ENCODE data around the gene ZYG11B. TPM values are rescaled to one million over a fixed set of nuclear protein-coding genes. Genes with fewer than 3 reads are reported as not detected.

Gene ZYG11B
- total and polyA plus RNA-seq, 2 experiments from 2014 or later, result 14.0 to 40.4 TPM

DNA sequence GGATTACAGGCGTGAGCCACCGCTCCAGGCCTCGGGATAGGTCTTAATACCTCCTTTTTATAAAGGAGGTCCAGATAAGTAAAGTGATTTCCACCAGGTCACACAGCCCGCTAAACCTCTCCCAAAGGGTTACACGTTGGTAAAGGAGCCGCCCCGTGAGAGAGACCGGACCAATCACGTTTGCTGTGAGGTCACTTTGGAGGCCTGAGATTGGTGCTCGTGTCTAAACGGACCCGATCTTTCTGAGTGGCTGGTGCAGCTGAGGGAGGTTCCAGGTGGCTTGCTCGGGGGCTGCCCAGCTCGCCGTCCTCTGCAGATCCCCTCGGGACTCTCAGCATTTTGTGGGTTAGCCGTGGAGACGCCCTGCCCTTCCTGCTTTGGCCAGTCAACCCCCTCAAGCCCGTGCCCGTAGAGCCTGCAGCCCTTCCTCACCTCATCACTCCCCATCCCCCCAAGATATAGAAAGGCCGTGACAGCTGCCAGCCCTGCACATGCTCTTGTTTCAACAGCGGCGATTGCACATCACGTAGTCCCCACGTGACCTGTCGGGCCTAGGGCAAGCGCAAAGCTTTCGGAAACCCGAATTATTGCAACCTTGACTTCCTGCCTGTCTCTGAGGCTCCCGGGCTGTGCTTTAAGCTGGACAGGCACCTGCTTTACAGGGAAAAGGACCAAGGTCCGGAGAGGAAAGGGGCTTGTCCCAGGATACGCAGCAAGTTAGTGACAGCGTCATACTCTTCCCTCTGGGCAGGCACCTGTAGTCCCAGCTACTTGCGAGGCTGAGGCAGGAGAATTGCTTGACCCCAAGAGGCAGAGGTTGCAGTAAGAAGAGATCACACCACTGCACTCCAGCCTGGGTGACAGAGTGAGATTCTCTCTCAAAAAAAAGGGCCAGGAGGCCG, 23.1 kb upstream of the ZYG11B start:
- Histone ChIP-seq H3K27ac (peak overlapping the region; percentile 81), H3K4me3 (peak overlapping the region; percentile 29), H3K27me3 (no peaks in the 10 kb centered on the region), H3K9me3 (ENCODE audit: low read depth) (no peaks in the 10 kb centered on the region), H3K36me3 (no peaks in the 10 kb centered on the region), H3K4me1 (ENCODE audit: low read depth) (no peaks in the 10 kb centered on the region)
- peak; percentile 94 for DNase-seq (ENCODE audit: low read depth in 1 of 2, low spot score in 1 of 2)
- TF ChIP-seq, protein P1, sequence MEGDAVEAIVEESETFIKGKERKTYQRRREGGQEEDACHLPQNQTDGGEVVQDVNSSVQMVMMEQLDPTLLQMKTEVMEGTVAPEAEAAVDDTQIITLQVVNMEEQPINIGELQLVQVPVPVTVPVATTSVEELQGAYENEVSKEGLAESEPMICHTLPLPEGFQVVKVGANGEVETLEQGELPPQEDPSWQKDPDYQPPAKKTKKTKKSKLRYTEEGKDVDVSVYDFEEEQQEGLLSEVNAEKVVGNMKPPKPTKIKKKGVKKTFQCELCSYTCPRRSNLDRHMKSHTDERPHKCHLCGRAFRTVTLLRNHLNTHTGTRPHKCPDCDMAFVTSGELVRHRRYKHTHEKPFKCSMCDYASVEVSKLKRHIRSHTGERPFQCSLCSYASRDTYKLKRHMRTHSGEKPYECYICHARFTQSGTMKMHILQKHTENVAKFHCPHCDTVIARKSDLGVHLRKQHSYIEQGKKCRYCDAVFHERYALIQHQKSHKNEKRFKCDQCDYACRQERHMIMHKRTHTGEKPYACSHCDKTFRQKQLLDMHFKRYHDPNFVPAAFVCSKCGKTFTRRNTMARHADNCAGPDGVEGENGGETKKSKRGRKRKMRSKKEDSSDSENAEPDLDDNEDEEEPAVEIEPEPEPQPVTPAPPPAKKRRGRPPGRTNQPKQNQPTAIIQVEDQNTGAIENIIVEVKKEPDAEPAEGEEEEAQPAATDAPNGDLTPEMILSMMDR (IDR thresholded peaks at IDR 0.05; ENCODE audit: low read depth, low read length), result no peak

DNA sequence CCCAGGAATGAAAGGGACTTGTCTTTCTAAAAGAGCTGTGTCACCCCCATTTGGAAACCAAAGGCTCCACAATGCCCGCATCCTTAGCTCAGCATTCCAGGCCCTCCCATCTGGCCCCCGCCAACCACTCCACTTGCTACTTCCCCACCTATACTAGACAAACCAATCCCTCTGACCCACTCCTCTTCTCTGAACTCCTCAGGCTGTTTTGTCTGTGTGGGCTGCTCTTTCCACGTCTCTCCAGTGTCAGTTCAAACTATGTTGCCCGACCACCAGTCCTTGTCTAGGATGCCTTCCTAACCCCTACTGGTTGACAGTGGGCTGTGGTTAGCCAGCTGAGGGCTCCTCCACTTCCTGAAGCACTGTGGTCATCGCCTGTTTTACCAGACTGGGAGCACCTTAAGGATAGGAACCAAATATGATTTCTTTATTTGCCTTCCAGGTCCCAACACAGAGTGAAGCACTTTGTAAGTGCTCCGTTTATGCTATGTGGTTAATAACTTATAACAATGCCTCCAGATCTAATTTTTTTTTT, 20.1 kb upstream of the ZYG11B start:
- Histone ChIP-seq H3K36me3 (no peaks in the 10 kb centered on the region), H3K27ac (no peak overlapping the region), H3K27me3 (no peaks in the 10 kb centered on the region), H3K4me1 (ENCODE audit: low read depth) (no peaks in the 10 kb centered on the region), H3K4me3 (no peak overlapping the region), H3K9me3 (ENCODE audit: low read depth) (no peaks in the 10 kb centered on the region)
- no peak for DNase-seq (ENCODE audit: low read depth in 1 of 2, low spot score in 1 of 2)
- TF ChIP-seq, protein P1 (IDR thresholded peaks at IDR 0.05; ENCODE audit: low read depth, low read length), result no peak

DNA sequence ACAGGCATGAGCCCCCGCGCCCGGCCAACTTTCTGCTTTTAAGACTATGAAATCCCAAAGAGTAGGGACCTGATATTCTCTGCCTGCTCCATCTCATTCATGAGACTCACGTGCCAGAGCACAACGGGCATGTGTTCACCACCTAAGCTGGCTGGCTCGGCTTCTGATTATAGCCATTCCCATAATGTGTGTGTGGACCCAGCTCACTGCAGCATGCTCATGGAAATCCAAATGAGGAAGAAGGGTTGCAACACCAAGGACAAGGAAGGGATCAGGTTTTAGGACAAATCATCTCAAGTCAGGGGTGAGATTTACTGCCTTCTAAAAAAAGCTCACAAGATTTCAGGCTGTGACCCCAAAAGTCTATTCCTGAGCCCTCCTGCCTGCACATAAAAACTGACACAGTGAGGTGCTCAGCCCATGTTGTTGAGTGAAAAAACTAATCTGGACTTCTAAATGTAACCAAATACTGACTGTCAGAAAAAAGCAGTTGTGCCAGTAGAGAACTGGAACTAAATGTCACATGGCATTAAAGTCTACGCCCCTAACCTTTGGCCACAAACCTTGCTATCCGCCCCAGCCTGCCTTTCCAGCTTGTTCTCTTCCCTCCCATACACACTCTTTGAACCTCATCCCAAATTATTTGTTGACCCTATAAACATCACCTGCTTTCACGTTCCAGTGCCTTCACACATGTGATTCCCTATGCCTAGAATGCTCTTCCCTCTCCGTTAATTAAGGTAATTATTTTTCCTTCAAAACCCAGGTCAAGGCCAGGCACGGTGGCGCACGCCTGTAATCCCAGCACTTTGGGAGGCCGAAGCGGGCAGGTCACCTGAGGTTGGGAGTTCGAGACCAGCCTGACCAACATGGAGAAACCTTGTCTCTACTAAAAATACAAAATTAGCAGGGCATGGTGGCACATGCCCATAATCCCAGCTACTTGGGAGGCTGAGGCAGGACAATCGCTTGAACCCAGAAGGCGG, 19.0 kb upstream of the ZYG11B start:
- H3K4me3 ChIP-seq, result no peak overlapping the region
- TF ChIP-seq, protein P1 (IDR thresholded peaks at IDR 0.05; ENCODE audit: low read depth, low read length), result no peak
- no peak for DNase-seq (ENCODE audit: low read depth in 1 of 2, low spot score in 1 of 2)
- no peak overlapping the region for H3K27ac ChIP-seq
- no peaks in the 10 kb centered on the region for H3K27me3 ChIP-seq
- H3K36me3 ChIP-seq, result no peaks in the 10 kb centered on the region
- H3K9me3 ChIP-seq (ENCODE audit: low read depth), result no peaks in the 10 kb centered on the region
- no peaks in the 10 kb centered on the region for H3K4me1 ChIP-seq (ENCODE audit: low read depth)

DNA sequence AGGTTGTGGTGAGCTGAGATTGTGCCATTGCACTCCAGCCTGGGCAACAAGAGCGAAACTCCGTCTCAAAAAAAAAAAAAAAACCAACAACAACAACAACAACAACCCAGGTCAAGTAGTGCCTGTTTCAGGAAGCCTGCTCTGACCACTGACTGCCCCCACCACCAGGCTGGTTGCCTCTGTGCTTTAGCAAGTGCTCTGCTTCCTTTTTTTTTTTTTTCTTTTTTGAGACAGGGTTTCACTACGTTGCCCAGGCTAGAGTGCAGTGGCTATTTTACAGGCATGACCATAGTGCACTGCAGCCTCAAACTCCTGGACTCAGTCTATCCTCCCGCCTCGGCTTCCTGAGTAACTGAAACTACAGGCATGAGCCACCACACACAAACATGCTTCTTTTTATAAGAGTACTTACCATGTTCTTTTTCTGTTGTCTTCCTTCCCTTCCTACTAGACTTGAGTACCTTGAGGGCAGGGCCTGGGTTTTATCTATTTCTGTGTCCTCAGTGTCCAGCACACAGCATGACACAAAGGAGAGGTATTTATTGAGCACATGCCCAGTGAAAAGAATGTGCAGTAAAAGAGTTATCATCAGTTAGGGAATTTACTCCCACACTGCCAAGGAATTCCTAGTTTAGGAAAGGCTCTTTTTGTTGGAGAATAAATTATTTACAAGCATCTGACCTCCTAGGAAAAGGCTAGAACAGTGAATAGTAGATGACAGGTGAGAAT, 18.2 kb upstream of the ZYG11B start:
- TF ChIP-seq, protein P1 (IDR thresholded peaks at IDR 0.05; ENCODE audit: low read depth, low read length), result no peak
- no peaks in the 10 kb centered on the region for H3K36me3 ChIP-seq
- H3K4me3 ChIP-seq, result no peak overlapping the region
- DNase-seq (ENCODE audit: low read depth in 1 of 2, low spot score in 1 of 2), result peak in 1 of 2 donors; percentile 91
- no peak overlapping the region for H3K27ac ChIP-seq
- no peaks in the 10 kb centered on the region for H3K4me1 ChIP-seq (ENCODE audit: low read depth)
- no peaks in the 10 kb centered on the region for H3K27me3 ChIP-seq
- H3K9me3 ChIP-seq (ENCODE audit: low read depth), result no peaks in the 10 kb centered on the region

DNA sequence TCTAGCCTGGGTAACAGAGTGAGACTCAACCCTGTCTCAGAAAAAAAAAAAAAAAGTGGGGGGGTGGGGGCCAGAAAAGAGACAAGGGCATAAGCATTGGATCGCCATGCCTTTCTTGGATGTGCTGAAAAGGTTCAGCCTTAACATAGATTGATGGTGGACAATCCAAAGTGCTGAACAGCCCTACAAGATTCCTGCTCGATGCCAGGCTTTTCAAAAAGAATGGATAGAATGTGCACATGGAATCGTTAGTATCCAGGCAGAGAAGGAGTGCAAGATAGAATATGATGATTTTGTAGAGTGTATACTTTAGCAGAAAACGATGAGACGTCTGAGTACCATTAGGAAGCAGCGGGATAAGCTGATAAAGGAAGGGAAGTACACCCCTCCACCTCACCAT, 17.2 kb upstream of the ZYG11B start:
- H3K27me3 ChIP-seq, result no peaks in the 10 kb centered on the region
- no peaks in the 10 kb centered on the region for H3K4me1 ChIP-seq (ENCODE audit: low read depth)
- no peaks in the 10 kb centered on the region for H3K36me3 ChIP-seq
- TF ChIP-seq, protein P1 (IDR thresholded peaks at IDR 0.05; ENCODE audit: low read depth, low read length), result no peak
- H3K4me3 ChIP-seq, result no peak overlapping the region
- no peak overlapping the region for H3K27ac ChIP-seq
- no peaks in the 10 kb centered on the region for H3K9me3 ChIP-seq (ENCODE audit: low read depth)
- DNase-seq (ENCODE audit: low read depth in 1 of 2, low spot score in 1 of 2), result peak in 1 of 2 donors; percentile 29
